NCI-H2107 (cell line): ENCODE measurements around the gene PPP1R12B.

Experiments used
- DNase-seq: peaks from one replicate; lab custom pipeline; 2025; lab: John Stamatoyannopoulos, UW

PPP1R12B gene

GRCh38 chr1:202348509-202349205 lies at the start of gene PPP1R12B:
Gene PPP1R12B (plus strand): TSS chr1:202348699. CDS start chr1:202348852, 153 bp downstream.
- peak; percentile 99 for DNase-seq

- no peak for DNase-seq
These were observed 46.3 kb upstream of the PPP1R12B start for GRCh38 chr1:202302166-202302565.

GRCh38 chr1:202304375-202304774 lies 44.1 kb upstream of the PPP1R12B start:
- DNase-seq = no peak

- DNase-seq = no peak
These were observed 43.3 kb upstream of the PPP1R12B start for GRCh38 chr1:202305168-202305567.

GRCh38 chr1:202306535-202307345 lies 41.8 kb upstream of the PPP1R12B start:
- no peak for DNase-seq

- DNase-seq = no peak
These were observed 38.3 kb upstream of the PPP1R12B start for GRCh38 chr1:202310071-202310725.

GRCh38 chr1:202310746-202311145 lies 37.8 kb upstream of the PPP1R12B start:
- no peak for DNase-seq

GRCh38 chr1:202311875-202312635 lies 36.4 kb upstream of the PPP1R12B start:
- peak; percentile 40 for DNase-seq

- peak; percentile 75 for DNase-seq
These were observed 32.8 kb upstream of the PPP1R12B start for GRCh38 chr1:202315576-202316168.

- DNase-seq = no peak
These were observed 32.3 kb upstream of the PPP1R12B start for GRCh38 chr1:202316186-202316585.

- no peak for DNase-seq
These were observed 30.3 kb upstream of the PPP1R12B start for GRCh38 chr1:202317941-202318925.

GRCh38 chr1:202319381-202320080 lies 29.0 kb upstream of the PPP1R12B start:
- DNase-seq = no peak

GRCh38 chr1:202320081-202320405 lies 28.5 kb upstream of the PPP1R12B start:
- no peak for DNase-seq

GRCh38 chr1:202323731-202324130 lies 24.8 kb upstream of the PPP1R12B start:
- DNase-seq = peak; percentile 42

GRCh38 chr1:202324646-202325045 lies 23.9 kb upstream of the PPP1R12B start:
- DNase-seq = no peak

GRCh38 chr1:202329891-202330290 lies 18.6 kb upstream of the PPP1R12B start:
- no peak for DNase-seq

- no peak for DNase-seq
These were observed 14.6 kb upstream of the PPP1R12B start for GRCh38 chr1:202333861-202334260.

GRCh38 chr1:202343652-202344349 lies 4.7 kb upstream of the PPP1R12B start:
- DNase-seq = peak; percentile 56

- DNase-seq = no peak
These were observed 442 bp upstream of the PPP1R12B start for GRCh38 chr1:202348005-202348508.
